GM19238 (cell line): ENCODE measurements around the gene ODAD2.

ENCODE experiments used
- DNase-seq: peaks from one replicate; pipeline ENCODE4 v3.0.0; 2011; ENCODE audit warnings: low spot score; ENCODE audit not compliant: insufficient read length

The ODAD2 gene

DNA sequence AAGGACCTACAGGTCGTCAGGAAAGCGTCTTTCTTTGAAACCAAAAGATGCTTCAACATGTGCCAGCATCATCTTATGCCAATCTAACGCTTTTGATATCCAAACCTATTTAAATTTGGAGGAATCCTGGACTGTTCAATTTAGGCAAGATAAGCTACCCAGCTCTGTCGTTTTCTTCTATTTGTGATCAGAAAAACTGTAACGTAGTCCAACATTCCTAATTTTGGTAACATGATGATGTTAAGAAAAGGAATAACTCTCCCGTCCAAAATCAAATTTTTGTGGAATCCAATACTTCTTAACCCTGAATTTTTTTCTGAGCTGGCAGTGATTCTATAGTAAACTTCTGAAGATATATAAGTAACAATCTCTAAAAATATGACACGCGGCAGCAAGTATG is 160.0 kb downstream of the ODAD2 start:
- no peak for DNase-seq

- DNase-seq: no peak
These were observed 160.5 kb downstream of the ODAD2 start for GRCh38 chr10:27838361-27838760.

DNA sequence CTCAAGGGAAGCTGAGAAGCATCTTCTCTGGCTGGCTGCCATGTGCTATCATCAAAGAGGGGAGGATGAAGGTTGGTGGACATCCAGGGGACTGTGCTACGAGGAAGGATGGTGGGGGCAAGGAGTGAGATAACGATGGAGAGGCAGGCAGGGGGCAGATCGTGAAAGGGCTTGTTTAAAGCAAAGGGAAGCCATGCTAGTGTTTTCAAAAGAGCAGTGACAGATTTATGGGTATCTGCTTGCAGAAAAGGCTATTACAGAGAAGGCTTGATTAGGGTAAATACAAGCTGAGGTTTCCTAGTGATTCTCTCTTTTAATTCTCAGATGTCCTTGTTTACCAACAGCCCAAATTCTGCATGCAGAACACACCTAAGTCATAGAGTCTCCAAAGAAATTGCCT is 164.4 kb downstream of the ODAD2 start:
- DNase-seq: no peak

- DNase-seq: no peak
These were observed 165.1 kb downstream of the ODAD2 start for GRCh38 chr10:27833792-27834191.

DNA sequence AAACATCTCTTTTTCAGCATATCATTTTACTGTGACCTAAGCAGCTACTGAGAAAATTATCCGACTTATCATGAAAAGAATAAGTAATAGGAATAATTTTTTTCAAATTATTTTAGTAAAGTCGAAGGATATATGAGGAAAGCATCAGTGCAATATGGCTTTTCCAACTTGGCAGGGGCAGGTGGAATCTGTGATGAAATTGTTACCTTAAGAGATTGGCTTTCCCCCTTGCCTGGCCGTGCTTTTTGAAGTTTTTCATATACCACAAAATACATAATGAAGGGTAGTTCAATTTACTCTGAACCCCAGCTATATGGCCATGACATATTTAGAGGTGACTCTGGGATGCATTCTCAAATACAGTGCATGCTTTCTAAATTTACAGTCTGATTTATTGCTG is 166.1 kb downstream of the ODAD2 start:
- DNase-seq: no peak

DNA sequence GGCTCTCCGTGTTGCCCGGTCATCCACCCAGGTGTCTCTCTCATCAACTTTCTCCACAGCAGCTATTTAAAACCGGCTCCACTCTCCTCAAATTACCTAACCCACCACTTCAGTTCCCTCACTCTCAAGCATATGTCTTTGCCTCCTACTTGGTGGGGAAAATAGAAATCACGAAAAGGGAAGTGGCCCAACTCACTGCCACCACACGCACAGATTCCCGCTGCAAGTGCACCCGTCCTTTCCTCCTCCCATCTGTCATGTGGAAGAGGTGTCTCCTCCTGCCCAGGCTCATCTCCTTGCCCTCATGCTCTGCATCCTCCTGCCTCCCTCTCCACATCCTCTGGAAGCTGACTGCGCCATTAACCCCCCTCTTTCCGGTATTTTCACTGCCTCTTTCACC is 172.5 kb downstream of the ODAD2 start:
- DNase-seq: no peak

DNA sequence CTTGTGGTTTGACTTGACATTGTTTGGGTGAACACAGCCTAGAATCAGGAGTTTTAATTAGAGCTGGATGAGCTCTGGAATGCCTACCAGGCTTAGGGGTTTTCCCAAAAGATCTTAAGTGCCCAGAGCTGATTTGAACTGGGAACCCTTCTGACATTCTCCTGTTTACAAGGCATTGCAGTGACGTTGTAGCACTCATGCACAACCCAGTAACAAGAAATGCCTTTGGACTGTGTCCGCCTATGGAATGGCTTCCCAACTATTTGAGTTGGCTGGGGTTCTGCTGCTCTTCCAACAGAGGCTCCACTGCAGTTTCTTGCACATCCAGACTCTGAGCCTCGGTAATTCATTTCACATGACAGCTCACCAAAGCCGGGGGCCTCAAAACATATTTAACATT is 176.6 kb downstream of the ODAD2 start:
- DNase-seq: no peak

DNA sequence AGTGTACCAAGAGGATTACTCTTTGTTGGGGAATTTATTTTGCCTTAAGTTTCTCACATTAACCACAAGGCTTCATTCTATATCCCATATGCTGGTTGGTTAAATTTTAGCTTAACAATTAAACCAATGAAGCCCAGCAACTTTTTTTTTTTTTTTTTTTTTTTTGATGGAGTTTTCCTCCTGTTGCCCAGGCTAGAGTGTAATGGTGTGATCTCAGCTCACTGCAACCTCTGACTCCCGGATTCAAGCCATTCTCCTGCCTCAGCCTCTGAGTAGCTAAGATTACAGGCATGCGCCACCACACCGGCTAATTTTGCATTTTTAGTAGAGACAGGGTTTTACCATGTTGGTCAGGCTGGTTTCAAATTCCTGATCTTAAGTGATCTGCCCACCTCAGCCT is 178.2 kb downstream of the ODAD2 start:
- no peak for DNase-seq

- DNase-seq: no peak
These were observed 178.9 kb downstream of the ODAD2 start for GRCh38 chr10:27819781-27820531.

DNA sequence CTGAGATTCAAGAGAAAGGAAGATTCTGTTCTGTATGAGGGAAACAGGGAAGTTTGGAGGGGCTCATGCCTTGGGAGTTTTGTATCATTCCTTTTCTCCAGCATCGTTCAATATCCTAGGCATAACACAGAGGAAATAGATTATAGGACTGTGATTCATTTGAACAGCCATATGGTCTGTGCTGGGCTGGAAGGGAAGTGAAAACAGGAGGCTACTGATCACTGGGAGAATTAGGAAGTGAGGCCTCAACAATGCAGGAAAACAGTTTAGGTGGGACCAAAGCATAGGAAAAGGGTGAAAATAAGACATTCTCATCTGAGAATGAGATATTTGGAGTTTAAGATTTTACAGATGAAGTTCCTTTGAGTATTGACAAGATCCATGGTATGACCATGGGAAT is 182.6 kb downstream of the ODAD2 start:
- DNase-seq: no peak

GRCh38 chr10:27815846-27816245 is 183.0 kb downstream of the ODAD2 start:
- DNase-seq: no peak

- DNase-seq: no peak
These were observed 183.6 kb downstream of the ODAD2 start for GRCh38 chr10:27815261-27815660.

DNA sequence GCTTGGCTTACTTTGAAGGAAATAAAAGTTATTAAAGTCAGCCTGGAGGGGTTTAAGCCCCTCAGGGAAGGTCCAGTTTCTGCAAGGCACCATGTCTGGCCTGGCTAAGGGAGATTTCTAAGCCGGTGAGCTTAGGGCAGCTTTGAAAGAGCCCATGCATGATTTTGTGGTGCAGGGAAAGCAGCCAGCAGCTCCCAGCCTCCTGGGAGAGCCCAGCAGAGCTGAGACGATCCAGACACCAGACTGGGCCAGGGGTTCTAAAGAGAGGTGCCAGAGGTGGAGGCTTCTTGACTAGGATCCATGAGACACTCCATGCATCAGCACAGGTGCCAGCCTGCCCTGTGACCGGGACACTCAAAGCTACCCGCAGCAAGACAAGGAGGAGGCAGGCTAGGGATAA is 193.7 kb downstream of the ODAD2 start:
- DNase-seq: no peak

DNA sequence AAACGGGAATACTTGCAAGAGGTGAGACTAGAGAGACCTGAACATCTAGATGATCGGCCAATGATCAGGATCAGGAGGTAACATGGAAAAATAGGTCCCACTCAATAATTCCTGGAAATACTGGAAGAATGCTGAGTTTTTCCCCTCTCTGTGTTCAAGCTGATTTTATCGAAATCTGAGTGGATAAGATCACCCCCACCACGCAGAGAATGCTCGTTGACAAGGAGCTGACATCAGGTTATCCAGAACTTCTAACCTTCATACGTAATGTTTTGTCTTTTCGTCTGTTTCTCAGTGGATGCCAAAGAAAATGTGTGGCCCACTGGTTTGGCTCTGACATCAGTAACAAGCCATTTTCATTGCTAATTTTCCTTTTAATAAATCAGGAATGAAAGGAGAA is 194.7 kb downstream of the ODAD2 start:
- DNase-seq: no peak

- DNase-seq: no peak
These were observed 197.6 kb downstream of the ODAD2 start for GRCh38 chr10:27801171-27801785.

DNA sequence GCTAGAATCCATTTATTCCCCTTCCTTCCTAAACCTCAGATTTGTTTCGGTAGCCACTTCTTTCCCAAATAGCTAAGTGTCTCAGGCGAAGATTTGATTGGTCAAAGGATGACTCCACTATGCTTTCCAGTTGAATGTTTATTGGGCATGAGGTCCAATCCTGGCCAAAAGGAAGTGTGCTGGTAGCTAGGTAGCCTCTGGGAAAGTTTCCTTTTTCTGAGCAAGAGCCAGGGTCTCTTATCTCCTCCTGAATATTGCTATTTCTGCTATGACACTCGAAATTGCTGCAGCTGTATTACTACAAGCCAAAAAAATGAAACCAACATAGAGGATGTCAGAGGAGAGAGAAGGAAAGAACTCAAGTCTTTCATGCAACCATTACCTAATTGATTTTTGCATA is 199.8 kb downstream of the ODAD2 start:
- no peak for DNase-seq

GRCh38 chr10:27794157-27794556 is 204.7 kb downstream of the ODAD2 start:
- DNase-seq: no peak

DNA sequence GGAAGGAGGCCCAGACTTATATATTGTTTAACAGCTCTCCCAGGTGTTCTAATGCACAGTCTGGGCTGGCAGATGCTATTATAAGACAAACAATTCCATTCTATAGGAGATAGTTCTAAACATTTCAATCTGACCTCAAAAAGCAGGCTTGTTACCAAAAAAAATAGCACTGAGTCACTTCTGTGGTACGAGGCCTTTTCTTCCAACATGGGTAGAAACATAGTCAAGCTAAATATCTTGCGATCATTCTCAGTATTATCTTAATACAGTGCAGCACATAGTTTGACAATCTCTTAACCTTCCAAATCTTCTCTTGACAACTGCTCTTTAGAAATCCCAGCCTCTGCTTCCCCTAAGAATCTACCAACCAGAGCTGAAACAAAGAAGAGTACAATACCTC is 206.7 kb downstream of the ODAD2 start:
- DNase-seq: no peak

DNA sequence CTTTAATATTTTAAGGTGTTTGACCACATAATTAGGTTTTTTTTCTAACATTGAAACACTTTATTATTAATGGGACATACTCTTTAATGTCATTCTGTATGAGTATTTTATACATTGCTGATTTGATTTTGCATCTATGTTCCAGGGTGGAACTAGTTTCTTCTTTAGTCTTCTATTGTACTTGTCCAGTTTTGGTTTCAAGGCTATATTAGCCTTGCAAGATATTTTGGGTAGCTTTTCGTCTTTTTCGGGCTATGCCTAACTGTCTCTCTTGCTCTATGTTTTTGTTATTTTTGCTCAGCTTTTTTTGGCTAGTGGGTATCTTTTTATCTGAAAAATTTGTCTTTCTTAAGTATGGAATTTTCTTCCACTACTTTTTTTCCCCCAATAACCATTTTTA is 214.6 kb downstream of the ODAD2 start:
- no peak for DNase-seq

DNA sequence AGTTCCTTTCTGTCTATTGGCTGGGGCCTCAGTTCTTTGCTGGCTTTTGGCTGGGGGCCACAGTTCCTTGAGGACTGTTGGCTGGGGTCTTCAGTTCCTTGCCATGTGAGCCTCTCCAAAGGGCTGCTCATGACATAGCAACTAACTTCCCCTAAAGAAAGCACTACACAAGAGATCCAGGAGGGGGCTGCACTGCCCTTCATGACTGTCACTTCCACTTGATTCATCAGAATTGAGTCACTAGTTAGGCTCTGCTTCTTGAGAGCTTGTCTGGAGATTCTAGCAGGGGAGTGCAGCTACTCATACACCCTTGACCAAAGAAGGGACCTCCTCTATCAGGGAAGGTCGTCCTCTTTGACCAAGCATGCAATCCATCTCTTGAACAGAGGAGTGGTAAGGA is 215.2 kb downstream of the ODAD2 start:
- DNase-seq: peak; percentile 1

GRCh38 chr10:27779462-27780015 is 219.3 kb downstream of the ODAD2 start:
- DNase-seq: no peak

DNA sequence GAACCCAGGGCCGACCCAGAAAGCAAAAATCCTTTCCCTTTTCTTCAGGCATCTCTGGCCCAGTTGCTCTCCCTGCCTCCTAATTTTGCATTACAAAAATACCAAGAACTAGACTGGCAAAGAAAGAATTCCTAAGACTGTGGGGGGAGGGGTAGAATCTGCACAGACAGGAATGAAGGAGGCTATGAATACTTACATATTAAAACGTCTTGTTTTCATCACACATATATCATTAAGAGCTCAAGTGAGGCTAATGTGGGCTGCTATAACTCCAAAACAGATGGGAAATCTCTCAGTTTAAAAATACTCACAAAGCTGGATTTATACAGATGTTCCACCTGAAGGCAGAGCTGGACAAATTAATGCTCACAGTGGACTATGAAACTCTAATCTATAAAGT is 224.0 kb downstream of the ODAD2 start:
- no peak for DNase-seq

GRCh38 chr10:27771231-27771630 is 227.6 kb downstream of the ODAD2 start:
- no peak for DNase-seq
